Spleen (tissue), 7 donors: Measurements from ENCODE around the gene SYNM.

ENCODE experiments used
- POLR2A ChIP-seq, 3 donors: fragments of 450-650 bp; IDR thresholded peaks; one replicate each; pipeline ENCODE4 v1.5.1; 2017; ENCODE audit warnings: antibody characterized with exemption in 3 of 3, mild to moderate bottlenecking in 1 of 3
- TF ChIP-seq, protein P1 (sequence below), 11 experiments: fragments of 200-600 bp in 7 of 11; fragments of 450-650 bp in 4 of 11; sonication (generic) in 4 of 11; IDR thresholded peaks in 8 of 11; conservative IDR thresholded peaks in 3 of 11; 1 replicate in 7 of 11; 2 replicates in 4 of 11; pipeline versions ENCODE4 v1.4.0 to v1.8.0; 2016 to 2021; ENCODE audit warnings: antibody characterized with exemption in 11 of 11, inconsistent platforms in 4 of 11, mild to moderate bottlenecking in 1 of 11
- donor health status: DM: no; HTN: no; CAD: no; lungs with moderate emphysema.
- donor health status: DM: no; HTN: no; CAD: no.
- donor health status: DM: no; HTN: no; CAD: no.

DNA sequence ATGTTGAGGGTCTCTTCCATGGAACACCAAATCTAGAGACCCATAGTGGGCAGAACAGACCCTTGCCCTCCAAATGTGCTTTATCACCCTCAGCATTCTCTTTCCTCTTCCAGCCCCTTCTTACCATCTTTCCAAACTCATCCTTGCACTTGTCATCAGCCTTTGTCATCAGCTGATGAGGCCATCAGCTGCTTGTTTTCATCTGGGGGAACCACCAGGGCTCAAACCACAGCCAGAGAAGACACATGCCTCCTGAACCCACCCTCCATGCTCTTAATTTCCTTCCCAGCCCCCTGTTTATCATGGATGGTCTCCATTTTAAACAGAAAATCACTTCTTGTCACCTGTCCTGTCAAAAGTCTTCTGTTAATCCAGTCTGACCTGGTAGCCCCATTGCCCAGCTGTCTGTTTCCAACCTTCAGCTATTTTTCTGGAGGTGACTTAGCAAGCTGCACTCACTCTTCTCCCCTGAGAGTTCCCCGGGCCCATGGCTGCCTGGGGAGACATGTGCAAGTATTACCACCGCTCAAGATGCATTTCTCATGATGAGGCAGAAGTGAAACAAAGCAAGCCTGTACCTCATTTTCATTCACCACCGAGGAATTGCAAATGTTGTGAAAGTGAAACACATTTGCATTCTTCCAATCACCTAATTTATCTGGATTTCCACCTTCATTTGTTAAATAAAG lies 14.7 kb upstream of the SYNM start:
- TF ChIP-seq, protein P1, sequence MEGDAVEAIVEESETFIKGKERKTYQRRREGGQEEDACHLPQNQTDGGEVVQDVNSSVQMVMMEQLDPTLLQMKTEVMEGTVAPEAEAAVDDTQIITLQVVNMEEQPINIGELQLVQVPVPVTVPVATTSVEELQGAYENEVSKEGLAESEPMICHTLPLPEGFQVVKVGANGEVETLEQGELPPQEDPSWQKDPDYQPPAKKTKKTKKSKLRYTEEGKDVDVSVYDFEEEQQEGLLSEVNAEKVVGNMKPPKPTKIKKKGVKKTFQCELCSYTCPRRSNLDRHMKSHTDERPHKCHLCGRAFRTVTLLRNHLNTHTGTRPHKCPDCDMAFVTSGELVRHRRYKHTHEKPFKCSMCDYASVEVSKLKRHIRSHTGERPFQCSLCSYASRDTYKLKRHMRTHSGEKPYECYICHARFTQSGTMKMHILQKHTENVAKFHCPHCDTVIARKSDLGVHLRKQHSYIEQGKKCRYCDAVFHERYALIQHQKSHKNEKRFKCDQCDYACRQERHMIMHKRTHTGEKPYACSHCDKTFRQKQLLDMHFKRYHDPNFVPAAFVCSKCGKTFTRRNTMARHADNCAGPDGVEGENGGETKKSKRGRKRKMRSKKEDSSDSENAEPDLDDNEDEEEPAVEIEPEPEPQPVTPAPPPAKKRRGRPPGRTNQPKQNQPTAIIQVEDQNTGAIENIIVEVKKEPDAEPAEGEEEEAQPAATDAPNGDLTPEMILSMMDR (IDR thresholded peaks at IDR 0.05 in 8 of 11, conservative IDR thresholded peaks at IDR 0.05 in 3 of 11): no peak
- TF ChIP-seq POLR2A (IDR thresholded peaks at IDR 0.05): no peak
